HG02798 (cell line): ENCODE results near the gene SLC16A8.
"Not testable (repeated sequence)": the region's sequence is repeated elsewhere in the genome, so short reads cannot be mapped to it uniquely, and the experiment has no call there.

ENCODE experiments used
- ATAC-seq: cut with Tn5 transposase; IDR thresholded peaks from one replicate; pipeline ENCODE4 v1.9.1; 2021; ENCODE audit warnings: mild to moderate bottlenecking; ENCODE audit not compliant: unreplicated experiment, poor library complexity

The SLC16A8 gene

DNA sequence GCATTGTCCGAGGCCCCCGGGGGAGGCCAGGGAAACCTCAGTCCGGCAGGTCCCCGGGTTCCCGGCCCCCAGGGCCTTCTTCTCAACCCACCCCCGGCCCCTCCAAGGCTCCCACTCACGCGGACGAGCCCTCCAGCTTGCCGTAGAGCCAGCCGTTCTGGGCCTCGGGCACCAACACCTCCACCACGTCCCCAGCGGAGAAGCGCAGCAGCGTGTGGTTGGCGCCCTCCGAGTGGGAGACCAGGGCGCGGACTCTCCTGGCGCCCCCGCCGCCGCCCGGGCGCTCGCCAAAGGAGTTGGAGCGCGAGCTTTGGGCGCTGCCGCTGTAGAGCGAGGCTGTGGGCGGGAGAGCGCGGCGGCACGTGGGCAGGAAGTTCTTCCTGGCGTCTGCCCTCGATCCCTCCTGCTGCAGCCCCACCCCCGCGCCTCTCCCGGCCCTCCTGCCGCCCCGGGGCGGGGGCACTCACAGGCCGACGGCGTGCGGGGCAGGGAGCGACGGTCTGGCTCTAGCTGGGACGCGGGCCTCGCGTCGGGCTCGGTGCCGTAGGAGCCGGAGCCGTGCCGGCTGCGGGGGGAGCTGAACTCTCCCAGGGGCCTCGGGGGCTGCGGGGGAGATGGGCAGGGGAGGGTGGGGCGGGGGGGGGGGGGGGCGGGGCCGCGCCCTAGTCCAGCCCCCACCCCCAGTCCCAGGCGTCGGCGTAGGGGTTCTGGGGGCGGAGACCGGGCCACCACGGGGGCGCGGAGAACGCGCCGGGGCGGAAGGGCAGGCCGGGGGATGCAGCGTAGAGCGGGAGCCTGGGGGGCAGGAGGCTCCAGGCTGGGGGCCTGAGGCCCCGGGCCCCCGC lies 4.9 kb upstream of the SLC16A8 start:
- ATAC-seq = no peak

DNA sequence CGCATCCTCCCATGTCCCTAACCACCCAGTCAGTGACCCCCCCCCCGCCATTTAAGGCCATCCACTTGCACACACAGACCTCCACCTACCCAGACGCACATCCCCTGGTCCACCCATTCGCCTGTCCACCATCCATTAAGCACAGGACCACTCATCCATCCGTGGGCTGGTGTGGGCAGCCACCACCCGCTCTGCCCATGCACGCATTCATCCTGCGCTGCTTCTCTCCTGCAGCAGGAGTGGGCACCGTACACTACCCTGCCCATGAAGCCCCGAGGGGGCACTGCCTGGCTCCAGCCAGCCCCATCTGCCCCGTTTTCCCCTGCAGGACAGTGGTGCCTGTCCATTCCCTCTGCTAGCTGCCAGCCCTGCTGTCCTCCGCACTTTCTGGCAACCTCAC lies 3.9 kb upstream of the SLC16A8 start:
- no peak for ATAC-seq

DNA sequence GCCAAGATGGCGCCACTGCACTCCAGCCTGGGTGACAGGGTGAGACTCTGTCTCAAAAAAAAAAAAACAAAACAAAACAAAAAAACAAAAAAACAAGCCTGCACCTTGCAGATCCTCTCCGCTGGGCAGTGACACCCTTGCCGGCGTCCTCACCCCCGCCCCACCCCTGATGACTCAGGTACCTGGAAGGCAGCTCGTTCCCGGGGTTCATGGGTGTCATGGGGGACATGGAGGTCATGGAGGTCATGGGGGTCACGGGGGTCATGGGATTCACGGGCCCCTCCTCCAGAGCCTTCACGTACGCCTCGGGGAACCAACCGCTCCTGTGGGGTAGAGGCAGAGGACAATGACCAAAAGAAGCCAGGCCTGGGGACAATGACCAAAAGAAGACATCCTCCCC lies 3.0 kb upstream of the SLC16A8 start:
- no peak for ATAC-seq

DNA sequence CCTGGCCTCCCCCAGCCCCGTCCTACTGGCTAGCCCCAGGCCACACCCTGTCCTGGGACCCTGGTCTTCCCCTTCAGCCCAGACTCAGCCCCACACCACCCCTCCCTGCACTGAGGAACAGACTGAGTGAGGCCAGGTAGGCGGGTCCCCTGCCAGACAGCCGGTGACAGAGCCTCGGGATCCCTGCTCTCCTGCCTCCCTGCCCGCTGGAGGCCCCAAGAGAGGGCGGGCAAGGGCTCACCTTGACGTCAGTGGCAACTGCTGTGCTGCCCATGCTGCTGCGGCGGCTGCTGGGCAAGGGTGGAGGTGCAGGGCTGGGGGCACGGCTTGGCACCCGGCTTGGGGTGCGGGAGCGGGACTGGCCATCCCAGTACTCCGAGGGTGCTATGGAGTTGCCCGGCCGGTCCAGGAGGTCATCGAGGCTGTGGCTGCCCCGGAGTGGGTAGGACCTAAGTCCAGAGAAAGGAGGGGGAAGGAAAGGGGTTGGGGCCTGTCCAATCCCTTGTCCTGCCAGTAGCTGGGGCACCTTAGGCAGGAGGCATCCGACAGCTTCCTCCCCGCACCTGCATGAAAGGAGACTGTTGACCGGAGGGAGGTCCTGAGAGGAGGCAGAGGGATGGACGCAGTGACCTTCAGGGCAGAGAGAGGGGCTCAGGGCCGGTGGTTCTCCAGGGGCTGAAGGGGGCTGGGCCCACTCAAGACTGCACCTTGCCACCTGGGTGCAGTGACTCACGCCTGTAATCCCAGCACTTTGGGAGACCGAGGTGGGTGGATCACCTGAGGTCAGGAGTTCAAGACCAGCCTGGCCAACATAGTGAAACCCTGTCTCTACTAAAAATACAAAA lies 2.2 kb upstream of the SLC16A8 start:
- ATAC-seq = no peak

DNA sequence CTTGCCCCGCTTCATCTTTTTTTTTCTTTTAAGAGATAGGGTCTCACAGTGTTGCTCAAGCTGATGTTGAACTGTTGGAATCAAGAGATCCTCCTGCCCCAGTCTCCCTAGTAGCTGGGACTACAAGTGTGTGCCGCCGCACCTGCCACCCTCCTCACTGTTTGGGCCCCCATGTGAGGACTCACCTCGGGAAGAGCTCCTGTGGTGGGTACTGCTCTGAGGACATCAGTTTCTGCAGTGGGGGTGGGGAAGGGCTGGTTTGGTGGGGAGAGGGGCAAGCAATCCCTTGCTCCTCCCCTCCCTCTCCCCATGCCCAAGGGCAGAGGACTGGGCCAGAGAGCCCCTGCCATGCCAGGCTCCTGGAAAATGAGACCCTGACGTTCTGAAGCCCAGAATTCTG lies 1.5 kb upstream of the SLC16A8 start:
- ATAC-seq = no peak

DNA sequence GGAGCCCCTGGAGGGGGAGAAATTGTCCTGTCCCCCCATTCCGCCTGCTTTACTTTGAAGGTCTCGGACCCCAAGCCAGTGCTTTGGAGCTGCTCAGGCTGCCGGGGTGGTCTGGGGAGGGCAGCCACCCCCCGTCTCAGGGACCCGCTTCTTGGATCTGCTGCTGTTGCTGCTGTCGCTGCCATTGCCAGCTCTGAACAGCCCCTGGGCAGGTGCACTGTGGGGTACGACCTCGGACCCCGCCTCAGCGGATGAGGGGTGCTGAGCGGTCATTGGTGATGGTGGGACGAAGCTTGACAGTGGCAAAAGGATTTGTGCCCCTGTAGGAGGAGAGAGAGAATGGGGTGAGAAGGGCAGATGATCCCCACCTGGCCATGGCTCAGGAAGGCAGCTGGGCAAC lies 1.1 kb upstream of the SLC16A8 start:
- no peak for ATAC-seq

DNA sequence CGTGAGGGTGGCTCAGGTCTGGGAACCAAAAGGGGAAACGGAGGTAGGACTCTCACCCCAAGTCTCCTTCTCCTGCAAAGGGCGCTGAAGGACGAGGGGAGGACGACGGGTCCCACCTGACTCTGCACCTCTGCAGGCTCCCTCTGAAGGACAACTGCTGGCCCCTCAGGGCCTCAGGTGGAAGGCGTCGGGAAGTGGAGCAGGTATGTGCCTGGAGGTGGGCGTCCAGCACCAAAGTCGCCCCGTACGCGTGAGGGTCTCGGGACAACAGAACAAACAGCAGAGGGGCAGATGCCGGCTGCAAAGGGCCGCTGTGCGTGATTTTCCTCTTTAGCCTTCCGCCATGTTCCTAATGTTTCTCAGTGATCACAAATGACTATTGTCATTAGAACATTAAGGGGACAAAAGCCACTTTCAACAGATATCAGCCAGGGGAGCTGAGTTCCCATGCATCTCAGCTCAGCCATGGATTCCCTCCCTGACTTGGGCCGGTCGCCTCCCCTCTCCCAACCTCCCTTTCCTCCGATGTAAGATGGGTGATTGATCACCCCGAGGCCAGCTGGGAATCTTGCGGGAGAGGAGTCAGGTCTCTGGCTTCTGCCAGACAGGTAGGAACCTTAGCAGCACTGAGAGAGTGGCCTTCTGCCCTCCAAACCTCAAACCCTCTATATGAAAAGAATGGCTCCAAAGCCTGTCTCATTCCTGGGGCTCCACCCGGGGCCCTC lies 836 bp downstream of the SLC16A8 start:
- ATAC-seq = no peak

DNA sequence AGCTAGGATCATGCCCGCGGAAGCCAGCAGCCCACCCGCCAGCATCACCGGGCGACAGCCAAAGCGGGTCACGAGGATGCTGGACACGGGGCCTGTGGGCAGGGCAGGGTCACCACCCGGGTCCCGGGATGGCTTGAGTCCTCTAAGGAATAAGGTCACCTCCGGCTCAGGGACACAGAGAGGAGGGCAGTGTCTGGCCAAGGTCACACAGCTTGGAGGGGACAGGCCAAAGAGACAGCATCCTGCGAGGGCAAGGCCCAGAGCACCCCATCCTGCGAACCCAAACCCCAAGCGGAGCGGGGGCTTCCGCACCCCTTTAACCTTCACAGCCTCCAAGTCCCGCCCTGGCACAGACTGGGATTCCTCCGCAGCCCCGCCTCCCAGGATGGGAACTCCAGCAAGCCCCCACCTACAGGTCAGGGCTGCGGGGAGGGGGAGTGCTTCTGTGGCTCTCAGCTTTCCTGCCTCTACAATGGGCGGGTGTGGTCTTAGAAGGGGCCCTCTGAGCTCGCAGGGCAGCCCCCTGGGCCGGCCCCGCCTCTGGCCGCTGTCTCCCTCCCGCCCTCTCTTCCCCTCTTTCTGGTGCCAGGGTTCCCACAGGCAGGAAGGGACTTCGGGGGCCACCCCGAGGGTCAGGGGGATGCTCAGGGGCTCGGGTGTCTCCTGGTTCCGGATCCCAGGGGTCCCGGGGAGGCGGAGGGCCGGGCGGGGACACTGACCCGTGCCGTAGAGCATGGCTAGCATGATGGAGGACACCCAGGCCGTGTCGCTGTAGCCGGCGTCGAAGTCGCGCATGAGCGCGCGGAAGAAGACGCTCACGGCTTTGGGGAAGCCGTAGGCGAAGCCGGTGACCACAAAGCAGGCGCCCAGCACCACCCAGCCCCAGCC lies 1.8 kb downstream of the SLC16A8 start:
- no peak for ATAC-seq

DNA sequence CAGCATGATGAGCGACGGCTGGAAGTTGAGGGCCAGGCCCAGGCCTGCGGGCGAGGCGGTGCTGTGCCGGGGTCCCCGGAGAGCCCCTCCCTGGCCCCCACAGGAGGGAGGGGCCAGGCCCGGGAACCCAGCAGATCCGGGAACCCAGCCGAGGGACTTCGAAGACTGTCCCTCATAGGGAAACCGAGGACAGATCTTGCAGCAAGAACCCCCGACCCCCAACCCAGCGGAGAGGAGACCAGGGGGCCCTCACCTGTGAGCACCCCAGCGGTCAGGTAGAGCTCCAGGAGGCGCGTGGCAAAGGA lies 2.4 kb downstream of the SLC16A8 start:
- ATAC-seq = no peak

DNA sequence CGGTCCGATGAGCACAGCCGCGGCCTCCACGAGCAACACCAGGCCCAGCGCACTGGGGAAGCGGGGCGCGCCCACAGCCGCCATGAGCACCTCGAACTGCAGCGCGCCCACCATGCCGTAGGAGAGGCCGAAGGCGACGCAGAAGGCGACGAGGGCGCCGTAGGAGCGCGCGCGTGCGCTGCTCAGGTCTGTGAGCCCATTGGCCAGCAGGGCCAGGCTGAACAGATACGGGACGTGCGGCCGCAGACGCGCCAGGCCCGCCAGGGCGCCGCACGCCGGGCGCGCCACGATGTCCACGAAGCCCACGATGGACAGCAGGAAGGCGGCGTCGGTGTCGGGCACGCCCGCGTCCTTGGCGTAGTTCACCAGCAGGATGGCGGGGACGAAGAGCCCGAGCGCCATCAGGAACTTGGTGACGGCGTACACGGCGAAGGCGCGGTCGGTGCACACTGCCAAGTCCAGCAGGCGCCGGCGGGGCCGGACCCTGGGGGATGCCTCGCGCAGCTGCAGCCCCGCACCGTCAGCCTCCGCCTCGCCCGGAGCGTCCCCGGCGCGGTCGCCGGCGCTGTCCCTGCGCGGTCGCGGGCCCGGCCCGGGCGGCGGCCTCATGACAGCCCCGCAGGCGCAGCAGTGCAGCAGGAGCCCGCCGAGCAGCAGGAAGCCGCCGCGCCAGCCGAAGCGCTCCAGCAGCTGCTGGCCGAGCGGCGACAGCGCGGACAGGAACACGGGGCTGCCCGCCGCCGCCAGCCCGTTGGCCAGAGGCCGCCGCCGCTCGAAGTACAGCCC lies 2.9 kb downstream of the SLC16A8 start:
- ATAC-seq = no peak

DNA sequence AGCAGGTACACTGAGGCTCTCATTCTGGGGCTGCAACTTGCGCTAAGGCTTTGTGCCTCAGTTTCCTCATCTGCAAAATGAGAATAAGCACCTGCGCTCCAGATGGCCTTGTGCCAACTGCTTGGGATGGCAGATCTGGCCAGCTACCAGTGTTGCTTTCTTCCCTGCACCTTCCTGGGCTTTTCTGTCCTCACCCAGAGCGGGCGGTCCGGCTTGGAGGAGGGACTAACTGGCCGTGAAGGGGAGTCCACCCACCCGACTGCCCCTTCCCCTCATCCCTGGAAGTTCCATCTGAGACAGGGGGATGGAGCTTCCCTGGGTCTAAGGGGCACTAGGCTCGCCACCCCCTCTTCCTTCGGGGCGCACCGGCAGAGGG lies 3.5 kb downstream of the SLC16A8 start:
- no peak for ATAC-seq

DNA sequence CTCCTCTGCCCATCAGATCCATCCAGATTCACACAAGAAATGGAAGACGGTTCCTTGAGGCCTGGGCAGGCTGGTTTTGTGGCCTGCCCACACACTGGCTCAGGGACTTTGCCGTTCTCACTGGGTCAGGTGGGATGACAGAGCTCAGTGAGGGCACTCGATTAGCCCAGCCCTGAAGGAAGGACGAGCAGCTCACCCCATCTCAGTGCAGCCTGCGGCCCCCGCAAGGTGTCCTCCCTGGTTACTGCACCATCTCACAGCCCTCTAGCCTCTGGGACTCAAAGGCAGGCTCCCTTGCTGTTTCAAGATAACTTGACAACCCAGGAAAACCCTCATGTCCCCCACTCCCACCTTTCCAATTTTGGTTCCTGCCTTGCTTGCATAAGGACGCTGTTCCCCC lies 4.2 kb downstream of the SLC16A8 start:
- no peak for ATAC-seq

DNA sequence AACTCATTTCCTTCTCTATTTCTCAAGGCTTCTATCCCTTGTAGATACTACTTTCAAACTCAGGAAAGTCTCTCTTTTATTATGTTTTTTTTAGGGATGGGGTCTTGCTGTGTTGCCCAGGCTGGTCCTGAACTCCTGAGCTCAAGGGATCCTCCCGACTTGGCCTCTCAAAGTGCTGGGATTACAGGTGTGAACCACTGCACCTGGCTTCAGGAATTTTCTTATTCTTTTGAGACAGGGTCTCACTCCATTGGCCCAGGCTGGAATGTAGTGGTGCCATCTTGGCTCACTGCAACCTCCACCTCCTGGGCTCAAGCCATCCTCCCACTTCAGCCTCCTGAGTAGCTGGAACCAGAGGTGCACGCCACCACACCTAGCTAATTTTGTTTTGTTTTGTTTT lies 4.8 kb downstream of the SLC16A8 start:
- ATAC-seq = not testable (repeated sequence)

DNA sequence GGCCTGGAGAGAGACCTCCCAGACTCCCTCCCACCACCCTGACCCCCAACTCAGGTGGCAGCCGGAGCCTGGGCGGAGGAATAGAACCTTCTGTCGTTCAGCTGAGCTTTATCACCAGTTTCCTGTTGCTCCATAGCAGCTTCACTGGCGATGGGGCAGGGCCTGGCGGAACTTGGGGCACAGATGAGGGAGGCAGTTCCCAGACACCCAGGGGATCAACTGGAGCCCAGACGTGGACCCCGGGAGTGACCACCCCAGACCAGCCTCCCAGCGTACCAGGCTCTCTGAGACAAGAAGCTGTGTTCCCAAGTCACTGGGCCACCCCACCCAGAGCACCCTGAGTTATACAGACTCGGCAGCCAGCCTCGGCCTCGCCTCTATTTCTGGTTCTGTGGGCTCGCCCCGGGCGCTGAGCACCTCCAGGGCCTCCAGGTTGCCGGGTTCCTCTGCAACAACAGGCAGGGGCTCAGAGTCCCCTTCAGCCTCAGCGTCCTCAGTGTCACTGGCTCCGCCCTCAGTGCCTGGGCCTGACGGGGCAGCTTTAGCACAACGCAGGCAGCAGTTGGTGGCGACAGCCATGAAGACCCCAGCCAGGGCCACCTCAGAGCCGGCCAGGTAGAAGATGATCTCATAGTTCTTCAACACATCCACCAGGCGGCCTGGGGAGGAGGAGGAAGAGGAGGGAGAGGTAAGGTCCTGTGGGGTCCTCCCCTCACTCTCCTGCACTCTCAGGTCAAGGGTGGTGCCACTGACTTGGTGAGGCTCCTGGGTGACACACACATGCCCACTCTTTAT lies 5.7 kb downstream of the SLC16A8 start:
- ATAC-seq = no peak

DNA sequence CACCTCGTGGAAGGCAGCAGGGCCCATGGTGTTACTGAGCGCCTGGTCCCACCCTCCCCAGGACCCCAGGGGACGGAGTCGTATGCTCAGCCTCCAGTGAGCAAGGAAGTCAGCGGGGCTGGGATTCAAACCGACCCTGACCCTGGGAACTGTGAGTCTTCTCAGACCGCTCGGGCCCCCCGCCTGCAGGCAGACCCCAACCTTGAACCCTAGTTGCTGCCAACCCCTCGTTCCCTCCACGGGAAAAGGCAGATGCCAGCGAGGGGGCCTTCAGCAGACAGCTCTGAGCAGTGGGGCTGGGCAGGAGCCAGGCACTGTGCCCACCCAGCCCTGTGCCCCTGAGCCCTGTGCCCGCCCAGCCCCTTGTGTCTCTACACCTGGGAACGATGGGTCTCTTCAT lies 6.4 kb downstream of the SLC16A8 start:
- ATAC-seq = no peak

DNA sequence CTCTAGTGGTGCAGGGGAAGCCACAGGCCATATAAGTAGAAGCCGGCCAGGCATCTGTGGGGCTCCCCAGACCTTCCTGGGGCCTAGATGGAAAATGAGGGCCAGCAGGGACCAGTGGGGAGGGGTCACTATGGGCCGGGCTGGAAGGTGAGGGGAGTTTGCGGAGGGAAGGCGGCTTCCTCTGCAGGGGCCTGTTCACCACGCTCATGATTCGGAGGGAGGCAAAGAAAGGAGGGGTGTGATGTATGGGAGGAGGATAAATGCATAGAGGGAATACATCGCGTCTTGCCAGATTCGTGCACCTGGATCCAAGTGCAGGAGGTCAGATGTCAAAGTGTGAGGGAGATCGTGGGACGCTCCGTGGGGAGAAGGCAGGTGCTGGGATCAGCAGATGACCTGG lies 6.9 kb downstream of the SLC16A8 start:
- no peak for ATAC-seq

DNA sequence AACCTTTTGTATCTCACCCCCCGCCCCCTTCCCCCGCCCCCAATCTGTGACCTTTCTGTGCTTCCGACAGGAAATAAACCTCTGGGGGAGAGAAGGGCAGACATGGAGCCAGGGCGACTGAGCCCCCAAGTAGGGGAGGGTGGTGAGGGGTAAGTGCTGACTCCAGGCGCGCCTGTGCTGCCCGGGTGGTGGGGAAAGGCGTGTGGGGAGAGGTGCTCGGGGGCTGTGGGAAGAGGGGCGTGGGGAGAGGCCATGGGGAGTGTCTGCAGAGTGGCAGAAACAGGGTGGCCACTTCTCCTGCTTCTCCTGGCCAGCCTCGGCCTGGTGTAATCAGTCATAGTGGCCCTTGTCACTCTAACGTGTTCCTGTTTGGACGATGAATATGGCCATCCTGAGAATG lies 8.0 kb downstream of the SLC16A8 start:
- ATAC-seq = no peak

DNA sequence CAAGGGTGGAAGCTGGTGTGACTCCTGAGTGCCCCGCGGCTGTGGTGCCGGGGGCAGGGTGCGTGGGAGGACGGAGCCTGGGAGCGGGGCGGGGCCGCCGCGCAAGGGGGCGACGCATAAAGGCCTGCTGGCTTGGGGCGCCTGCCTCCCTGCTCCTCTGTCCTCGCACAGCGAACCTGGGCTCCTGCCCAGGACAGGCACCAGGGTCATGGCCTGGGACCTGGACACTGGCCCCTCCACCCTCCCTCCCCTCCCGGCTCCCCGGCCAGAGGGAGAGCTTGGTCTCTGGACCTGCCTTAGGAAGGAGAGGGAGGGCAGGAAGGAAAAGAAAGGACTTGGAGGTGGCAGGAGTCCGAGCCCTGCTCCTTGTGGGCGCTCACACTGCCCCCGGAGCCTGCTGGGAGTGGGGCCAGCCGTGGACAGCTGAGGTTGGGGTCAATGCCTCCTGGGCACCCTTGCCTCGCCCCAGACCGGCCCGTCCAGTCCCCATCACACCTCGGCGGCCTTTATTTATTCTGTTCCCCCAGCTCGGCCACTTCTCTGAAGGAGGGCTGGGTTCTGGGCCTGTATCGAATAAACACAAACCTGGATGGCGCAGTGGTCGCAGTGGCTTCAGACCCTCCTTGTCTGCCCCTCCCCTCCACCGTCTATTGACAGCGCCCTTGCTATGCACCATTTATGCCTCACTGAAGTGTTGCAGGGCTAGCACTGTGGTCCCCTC lies 8.7 kb downstream of the SLC16A8 start:
- ATAC-seq = no peak
